GM23338 (cell line): ENCODE results near the gene THRA. TPM values are rescaled to one million over a fixed set of nuclear protein-coding genes. Genes with fewer than 3 reads are reported as not detected.

Source experiments
- ATAC-seq: fragments of 200-7000 bp; cut with Tn5 transposase; 3 replicates; pipeline ENCODE4 v1.9.1; 2020
- DNase-seq: peaks from one replicate; pipeline ENCODE4 v3.0.0-alpha.2; 2015; ENCODE audit warnings: low spot score
- H2AFZ ChIP-seq: fragments of 200-600 bp; sonication (generic); 2 replicates; pipeline ENCODE4 v1.8.0; 2016; ENCODE audit warnings: antibody characterized with exemption, mild to moderate bottlenecking, moderate library complexity
- H3F3A ChIP-seq: fragments of 200-600 bp; sonication (generic); replicated peaks from 2 replicates; pipeline ENCODE4 v1.8.0; 2017; ENCODE audit warnings: antibody characterized with exemption, mixed run types, low read depth
- H3K27ac ChIP-seq: fragments of 200-600 bp; sonication (generic); 2 replicates; pipeline ENCODE4 v1.6.1; 2016; ENCODE audit warnings: low read depth
- H3K27me3 ChIP-seq: fragments of 200-600 bp; sonication (generic); 2 replicates; pipeline ENCODE4 v1.8.0; 2016; ENCODE audit warnings: mild to moderate bottlenecking, mixed run types, moderate library complexity; ENCODE audit not compliant: insufficient read depth
- H3K36me3 ChIP-seq: fragments of 200-600 bp; sonication (generic); 2 replicates; pipeline ENCODE4 v1.8.0; 2016; ENCODE audit warnings: mild to moderate bottlenecking; ENCODE audit not compliant: insufficient read depth
- H3K4me1 ChIP-seq: fragments of 200-600 bp; sonication (generic); 2 replicates; pipeline ENCODE4 v1.8.0; 2016; ENCODE audit warnings: mild to moderate bottlenecking, moderate library complexity; ENCODE audit not compliant: insufficient read depth
- H3K4me2 ChIP-seq: fragments of 200-600 bp; sonication (generic); 2 replicates; pipeline ENCODE4 v1.7.1; 2017; ENCODE audit warnings: mixed run types
- H3K4me3 ChIP-seq: fragments of 200-600 bp; sonication (generic); 2 replicates; pipeline ENCODE4 v1.6.1; 2016; ENCODE audit warnings: mixed run types
- H3K79me2 ChIP-seq: fragments of 200-600 bp; sonication (generic); replicated peaks from 2 replicates; pipeline ENCODE4 v1.8.0; 2017; ENCODE audit warnings: mild to moderate bottlenecking; ENCODE audit not compliant: insufficient read depth
- H3K9me2 ChIP-seq: fragments of 200-600 bp; sonication (generic); 2 replicates; pipeline ENCODE4 v1.8.0; 2017; ENCODE audit not compliant: insufficient read depth
- H4K20me1 ChIP-seq: fragments of 200-600 bp; sonication (generic); replicated peaks from 2 replicates; pipeline ENCODE4 v1.8.0; 2017; ENCODE audit warnings: mild to moderate bottlenecking; ENCODE audit not compliant: insufficient read depth
- H3K27ac Mint-ChIP-seq: 2 replicates; pipeline ENCODE4 v1.8.0; 2020; ENCODE audit warnings: inconsistent platforms, mild to moderate bottlenecking, moderate library complexity, mixed read lengths
- H3K27me3 Mint-ChIP-seq: 3 replicates; pipeline ENCODE4 v1.8.0; 2022; ENCODE audit warnings: low read depth, mild to moderate bottlenecking, moderate library complexity, mixed read lengths, inconsistent platforms; ENCODE audit not compliant: insufficient read depth, poor library complexity
- H3K36me3 Mint-ChIP-seq: 3 replicates; pipeline ENCODE4 v1.8.0; 2021; ENCODE audit warnings: low read depth, mild to moderate bottlenecking, inconsistent platforms, moderate library complexity, mixed read lengths
- H3K4me1 Mint-ChIP-seq: 3 replicates; pipeline ENCODE4 v1.8.0; 2020; ENCODE audit warnings: mild to moderate bottlenecking, inconsistent platforms, mixed read lengths
- H3K4me3 Mint-ChIP-seq: 3 replicates; pipeline ENCODE4 v1.8.0; 2021; ENCODE audit warnings: moderate library complexity, mild to moderate bottlenecking, inconsistent platforms, mixed read lengths
- H3K9me3 Mint-ChIP-seq: 3 replicates; pipeline ENCODE4 v1.8.0; 2020; ENCODE audit warnings: moderate library complexity, mild to moderate bottlenecking, inconsistent platforms, mixed read lengths
- CTCF ChIP-seq, 2 experiments: fragments of 200-600 bp in 1 of 2; sonication (generic) in 1 of 2; conservative IDR thresholded peaks; 2 replicates each; pipeline versions ENCODE4 v1.5.1 to v1.6.1; 2016 to 2017; ENCODE audit warnings: antibody characterized with exemption in 2 of 2, low read depth in 2 of 2, mild to moderate bottlenecking in 2 of 2, moderate library complexity in 1 of 2
- ETS1 ChIP-seq: IDR thresholded peaks from 2 replicates; pipeline ENCODE4 v1.6.1; 2016; ENCODE audit warnings: antibody characterized with exemption
- JUNB ChIP-seq: IDR thresholded peaks from one replicate; pipeline ENCODE4 v1.6.1; 2016; ENCODE audit warnings: antibody characterized with exemption; ENCODE audit not compliant: unreplicated experiment
- NANOG ChIP-seq: IDR thresholded peaks from 2 replicates; pipeline ENCODE4 v1.6.1; 2016; ENCODE audit warnings: antibody characterized with exemption, borderline replicate concordance
- REST ChIP-seq: IDR thresholded peaks from one replicate; pipeline ENCODE4 v1.6.1; 2018; ENCODE audit warnings: antibody characterized with exemption; ENCODE audit not compliant: unreplicated experiment
- STAT1 ChIP-seq: IDR thresholded peaks from one replicate; pipeline ENCODE4 v1.6.1; 2016; ENCODE audit warnings: antibody characterized with exemption; ENCODE audit not compliant: unreplicated experiment
- ZNF114 ChIP-seq: fragments of 250-450 bp; sonication (Bioruptor Pico); IDR thresholded peaks from 2 replicates; pipeline ENCODE4 v1.5.0; 2020; ENCODE audit warnings: mild to moderate bottlenecking, moderate library complexity
- ZNF331 ChIP-seq: fragments of 250-450 bp; sonication (Bioruptor Pico); IDR thresholded peaks from 2 replicates; pipeline ENCODE4 v1.5.0; 2020; ENCODE audit warnings: low read depth, mild to moderate bottlenecking, moderate library complexity
- polyA plus RNA-seq: library from polyadenylated mRNA; unstranded; fragments of >200 nt; fragmentation: Nextera tagmentation; extraction: Ambion mirVana; gene quantifications from 2 replicates; pipeline ENCODE4 v1.2.1, GENCODE V29; 2016
- total RNA-seq: library from RNA; depleted of rRNA; stranded (reverse); fragments of >200 nt; shearing (Covaris generic); gene quantifications from 2 replicates; pipeline ENCODE4 v1.2.3, GENCODE V29; 2014

THRA gene
- total and polyA plus RNA-seq, 2 experiments from 2014 or later: 3.4 to 10.5 TPM

GRCh38 chr17:40106760-40107521, 44.2 kb downstream of the THRA start:
- H3K4me1 ChIP-seq: peaks cover 75% of the 10 kb centered on the region
- ATAC-seq: peak; percentile 1; the same call in 1 of the 3 replicates
- peak; percentile 65 for DNase-seq

More at GRCh38 chr17:40106760-40107521, 44.2 kb downstream of the THRA start:
- H3K36me3 Mint-ChIP-seq: no peaks in the 10 kb centered on the region
- H3K4me1 Mint-ChIP-seq: peaks cover 83% of the 10 kb centered on the region
- Histone ChIP-seq H3K27ac (no peak overlapping the region), H3K79me2 (no peaks in the 10 kb centered on the region), H3K4me3 (peak overlapping the region; percentile 40), H3K36me3 (no peaks in the 10 kb centered on the region), H3K9me2 (peaks cover 7% of the 10 kb centered on the region; the same call in 1 of the 2 replicates), H3K27me3 (peaks cover 33% of the 10 kb centered on the region), H3F3A (peaks cover 12% of the 10 kb centered on the region; the same call in 1 of the 2 replicates), H2AFZ (peak overlapping the region; percentile 95), H4K20me1 (no peaks in the 10 kb centered on the region), H3K4me2 (peak overlapping the region; percentile 71)
- H3K27ac Mint-ChIP-seq: 0 out of 2 replicates have a peak overlapping the region, but pooled peaks have one; percentile 7
- H3K27me3 Mint-ChIP-seq: peaks cover 48% of the 10 kb centered on the region
- peak overlapping the region; percentile 52 for H3K4me3 Mint-ChIP-seq
- no peaks in the 10 kb centered on the region for H3K9me3 Mint-ChIP-seq
- TF ChIP-seq ZNF114 (no peak), ZNF331 (CRISPR knock-in tag) (no peak), ETS1 (no peak), REST (no peak), STAT1 (no peak), CTCF (conservative IDR thresholded peaks at IDR 0.05; ENCODE audit: low read depth in 2 of 2) (no peak), NANOG (no peak), JUNB (no peak)
